WI38 (cell line): ENCODE results near the gene ZFP28.

Experiments
- H3K4me3 ChIP-seq: 2 replicates; pipeline ENCODE4 v1.5.1; 2011; ENCODE audit warnings: low read depth, mild to moderate bottlenecking, control low read depth, low read length
- CTCF ChIP-seq: IDR thresholded peaks from 2 replicates; pipeline ENCODE4 v1.5.1; 2012; ENCODE audit warnings: low read depth, mild to moderate bottlenecking, control low read depth, low read length

Gene ZFP28

GRCh38 chr19:56538761-56539263 lies at the start of gene ZFP28:
Gene ZFP28 (plus strand): TSS chr19:56538948. CDS start chr19:56539019, 71 bp downstream.
- H3K4me3 ChIP-seq, result peak within 1 kb of the TSS; percentile 75
- no peak for TF ChIP-seq CTCF

- no peak for TF ChIP-seq CTCF
- H3K4me3 ChIP-seq, result no peak overlapping the region
Measured at GRCh38 chr19:56491399-56491798, 47.3 kb upstream of the ZFP28 start.

- TF ChIP-seq CTCF, result no peak
- no peak overlapping the region for H3K4me3 ChIP-seq
Measured at GRCh38 chr19:56504581-56504980, 34.2 kb upstream of the ZFP28 start.

GRCh38 chr19:56507446-56508289 lies 31.1 kb upstream of the ZFP28 start, which contains the start of gene ZNF471:
Gene ZNF471 (plus strand): TSS chr19:56507855. CDS start chr19:56511572, 3,717 bp downstream.
- H3K4me3 ChIP-seq, result peak within 1 kb of the TSS; percentile 82
- no peak for TF ChIP-seq CTCF

GRCh38 chr19:56508290-56508778 lies 30.4 kb upstream of the ZFP28 start:
- TF ChIP-seq CTCF, result no peak
- H3K4me3 ChIP-seq, result peak overlapping the region; percentile 82

- TF ChIP-seq CTCF, result no peak
- H3K4me3 ChIP-seq, result no peak overlapping the region
Measured at GRCh38 chr19:56525214-56525860, 13.4 kb upstream of the ZFP28 start.
